GM04504 (cell line): ENCODE measurements around the gene BUB1B.
"Not testable (repeated sequence)": the region's sequence is repeated elsewhere in the genome, so short reads cannot be mapped to it uniquely, and the experiment has no call there.

Experiments used
- DNase-seq: peaks from one replicate; pipeline ENCODE4 v3.0.0-alpha.2; 2012; ENCODE audit warnings: low read depth

Gene BUB1B

DNA sequence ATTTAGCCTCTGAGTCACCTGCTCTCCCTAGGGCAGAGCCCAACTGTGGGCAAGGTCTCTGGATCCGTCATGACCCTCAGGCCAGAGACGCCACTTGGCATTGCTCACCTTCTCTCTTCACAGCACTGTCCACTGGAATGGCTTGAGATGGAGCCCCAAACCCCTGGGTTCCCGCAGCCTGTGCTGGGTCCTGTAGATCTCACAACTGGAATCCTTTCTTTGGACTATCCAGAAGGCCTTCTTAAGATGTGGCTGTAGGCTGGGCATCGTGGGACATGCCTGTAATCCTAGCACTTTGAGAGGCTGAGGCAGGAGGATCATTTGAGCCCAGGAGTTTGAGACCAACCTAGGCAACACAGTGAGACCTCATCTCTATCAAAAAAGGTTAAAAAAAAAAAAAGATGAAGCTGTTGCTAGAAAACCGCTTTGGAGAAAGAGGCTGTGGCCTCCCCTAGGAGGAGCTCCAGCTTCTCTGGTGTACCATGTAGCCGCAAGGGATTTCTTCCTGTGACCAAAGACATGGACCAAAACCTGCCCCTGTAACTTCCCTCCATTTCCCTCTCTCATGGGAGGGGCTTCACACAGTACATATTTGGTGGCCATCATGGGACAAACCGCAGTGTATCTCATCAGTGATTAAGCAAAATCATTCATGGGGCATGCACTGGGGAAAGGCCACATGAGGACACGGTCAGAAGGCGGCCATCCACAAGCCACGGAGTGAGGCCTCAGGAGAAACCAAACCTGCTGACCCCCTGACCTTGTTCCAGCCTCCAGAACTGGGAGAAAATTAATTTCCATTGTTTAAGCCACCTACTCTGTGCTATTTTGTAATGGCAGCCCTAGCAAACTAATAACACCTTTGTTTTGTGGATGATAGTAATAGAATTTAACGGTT lies 23.3 kb upstream of the BUB1B start:
- no peak for DNase-seq

DNA sequence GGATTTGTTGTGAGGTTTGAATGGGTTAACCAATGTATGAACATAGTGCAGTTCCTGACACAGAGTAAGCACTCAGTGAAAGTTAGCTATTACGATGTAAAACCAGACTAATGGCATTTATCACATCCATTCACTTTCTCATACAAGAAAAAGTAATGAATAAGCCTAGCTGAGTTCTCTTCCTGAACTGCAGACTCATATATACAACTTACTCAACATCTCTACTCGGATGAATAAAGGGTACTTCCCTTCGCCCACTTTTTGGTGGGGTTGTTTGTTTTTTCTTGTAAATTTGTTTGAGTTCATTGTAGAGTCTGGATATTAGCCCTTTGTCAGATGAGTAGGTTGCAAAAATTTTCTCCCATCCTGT lies 22.7 kb upstream of the BUB1B start:
- DNase-seq: not testable (repeated sequence)

DNA sequence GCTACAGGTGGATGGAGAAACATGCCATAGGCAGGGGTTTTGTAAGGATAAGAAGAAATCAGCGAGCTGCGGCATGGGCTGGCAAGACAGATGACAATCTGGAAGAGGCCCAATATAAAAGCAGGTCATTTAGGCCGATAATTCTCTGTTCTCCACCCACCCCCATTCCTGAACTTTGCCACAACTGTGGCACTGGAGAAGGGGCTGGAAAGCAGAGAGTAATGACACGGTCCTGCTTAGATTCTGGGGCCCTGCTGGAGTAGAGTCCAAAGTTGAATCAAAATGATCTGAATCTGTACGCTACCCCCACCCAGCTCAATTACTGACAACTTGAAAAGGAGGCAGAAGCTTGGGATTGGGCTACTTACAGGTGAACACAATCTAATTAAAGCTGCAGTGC lies 18.4 kb upstream of the BUB1B start:
- no peak for DNase-seq

DNA sequence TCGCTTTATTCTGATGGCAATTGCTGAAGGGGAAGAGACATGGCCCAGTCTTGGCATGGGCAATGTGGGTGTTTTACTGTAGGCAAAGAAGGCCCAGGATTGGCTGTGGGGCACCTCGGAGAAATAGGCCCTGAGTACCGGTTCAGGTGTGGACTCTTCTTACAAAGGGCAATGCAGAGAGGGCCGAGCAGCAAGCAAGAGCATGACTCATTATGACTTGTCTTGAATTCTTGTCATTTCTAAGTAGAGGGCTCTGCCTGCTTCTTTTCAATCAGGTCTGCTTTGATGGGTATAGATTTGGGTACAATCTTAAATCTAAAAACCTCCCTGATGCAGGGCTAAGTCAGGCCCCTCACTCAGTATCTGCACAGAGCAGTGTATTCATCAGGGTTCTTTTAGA lies 14.8 kb upstream of the BUB1B start:
- DNase-seq: no peak

DNA sequence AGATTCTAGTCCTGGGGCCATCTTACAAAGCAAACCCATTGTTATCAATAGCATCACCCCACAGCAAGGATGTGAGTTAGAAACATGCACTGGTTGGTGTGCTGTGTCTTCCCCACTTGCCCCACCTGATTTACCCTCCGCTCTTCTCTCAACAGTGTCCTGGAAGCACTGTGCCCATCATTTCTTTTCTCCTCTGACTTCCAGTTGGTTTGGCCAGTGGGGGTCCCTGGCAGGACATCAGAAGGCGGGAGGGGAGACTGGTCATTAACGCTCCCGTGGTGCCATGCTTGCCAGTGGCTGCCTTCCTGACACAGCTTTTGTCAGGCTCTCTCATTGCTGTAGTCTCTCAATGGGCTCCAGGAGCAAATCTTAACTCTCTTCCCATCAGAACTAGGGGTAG lies 11.5 kb upstream of the BUB1B start:
- DNase-seq: no peak

DNA sequence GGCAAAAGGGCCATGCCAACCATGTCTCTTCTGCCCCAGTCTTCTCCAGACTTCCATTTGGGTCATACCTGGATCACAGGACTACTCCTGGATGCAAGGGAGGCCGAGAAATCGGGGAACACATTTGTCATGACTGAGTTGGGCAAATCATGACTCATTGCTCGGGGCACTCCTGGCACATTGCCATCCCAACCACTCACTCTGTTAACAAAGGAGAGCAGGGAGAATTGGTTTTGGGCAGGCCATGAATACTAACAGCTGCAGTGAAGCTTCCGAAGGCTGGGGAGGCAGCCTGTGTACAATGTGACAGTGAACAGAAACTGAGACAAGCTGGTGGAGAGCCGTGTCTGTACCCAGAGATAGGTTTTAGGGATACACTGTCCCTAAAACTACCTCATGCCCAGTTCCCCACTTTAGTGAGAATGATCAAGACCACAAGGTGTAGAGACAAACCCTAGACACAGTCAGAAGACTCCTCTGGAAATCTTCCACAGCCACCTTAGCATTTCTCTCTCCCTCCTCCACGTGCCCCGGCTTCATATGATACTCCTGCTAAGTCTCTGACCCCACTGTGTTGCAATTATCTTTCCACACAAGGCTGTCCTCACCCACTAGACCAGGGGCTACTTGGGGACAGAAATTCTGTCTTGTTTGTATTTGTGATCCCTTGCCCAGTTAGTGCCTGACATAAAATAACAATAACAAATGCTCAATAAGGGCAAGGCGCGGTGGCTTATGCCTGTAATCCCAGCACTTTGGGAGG lies 10.5 kb upstream of the BUB1B start:
- DNase-seq: no peak

DNA sequence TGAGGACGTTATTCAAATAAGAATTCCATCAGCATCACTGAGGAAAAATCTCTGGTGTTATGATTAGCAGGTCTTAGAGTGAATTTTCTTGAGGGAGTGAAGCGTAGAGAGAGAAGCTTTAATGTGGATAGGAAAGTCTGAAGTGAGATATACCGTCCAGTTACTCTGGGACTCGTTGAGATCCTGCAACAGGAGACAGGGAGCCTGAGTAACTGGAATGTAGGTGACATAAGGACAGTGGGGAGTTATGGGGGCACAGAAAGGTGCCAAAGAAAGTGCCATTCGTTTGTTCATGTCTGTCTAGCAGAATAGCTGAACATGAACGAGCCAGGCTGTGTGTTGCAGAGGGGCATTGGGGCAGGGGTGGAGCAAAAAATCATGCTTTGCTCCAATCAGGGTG lies 9.4 kb upstream of the BUB1B start:
- DNase-seq: no peak

DNA sequence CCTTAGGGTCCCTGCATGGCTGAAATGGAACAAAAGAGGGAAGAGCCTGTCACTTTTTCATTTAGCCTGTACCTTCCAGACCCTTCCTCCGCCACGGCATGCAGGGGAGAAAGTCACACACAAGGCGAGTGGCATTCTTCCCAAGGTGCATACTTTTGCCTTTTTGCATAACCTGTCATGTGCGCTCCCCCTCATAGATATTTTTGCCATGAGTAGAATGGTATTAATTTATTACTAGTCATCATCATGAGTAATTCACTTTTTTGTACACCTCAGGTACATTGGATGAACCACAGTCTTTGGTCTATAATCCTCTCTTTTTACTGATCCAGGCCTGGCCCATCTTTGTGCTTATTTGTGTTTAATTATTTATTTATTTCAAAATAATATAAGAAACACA lies 8.9 kb upstream of the BUB1B start:
- no peak for DNase-seq

DNA sequence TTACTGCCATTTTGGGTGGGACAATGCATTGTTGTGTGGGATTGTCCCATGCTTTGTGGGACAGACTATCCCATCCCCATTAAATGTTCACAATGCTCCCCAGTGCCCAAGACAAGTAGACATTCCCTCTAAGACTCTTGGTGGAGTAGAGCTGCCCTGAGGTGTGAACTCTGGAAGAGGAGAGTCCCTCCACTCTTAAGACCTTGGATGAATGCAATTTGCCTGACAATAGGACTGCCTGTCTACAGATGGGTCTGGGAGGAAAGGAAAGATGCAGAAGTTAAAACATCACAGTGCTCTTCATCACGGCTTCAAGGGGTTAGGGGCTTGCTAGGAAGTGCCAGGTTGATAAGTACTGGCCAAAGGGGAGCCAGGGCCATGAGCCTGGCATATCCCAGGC lies 6.0 kb upstream of the BUB1B start:
- DNase-seq: not testable (repeated sequence)

DNA sequence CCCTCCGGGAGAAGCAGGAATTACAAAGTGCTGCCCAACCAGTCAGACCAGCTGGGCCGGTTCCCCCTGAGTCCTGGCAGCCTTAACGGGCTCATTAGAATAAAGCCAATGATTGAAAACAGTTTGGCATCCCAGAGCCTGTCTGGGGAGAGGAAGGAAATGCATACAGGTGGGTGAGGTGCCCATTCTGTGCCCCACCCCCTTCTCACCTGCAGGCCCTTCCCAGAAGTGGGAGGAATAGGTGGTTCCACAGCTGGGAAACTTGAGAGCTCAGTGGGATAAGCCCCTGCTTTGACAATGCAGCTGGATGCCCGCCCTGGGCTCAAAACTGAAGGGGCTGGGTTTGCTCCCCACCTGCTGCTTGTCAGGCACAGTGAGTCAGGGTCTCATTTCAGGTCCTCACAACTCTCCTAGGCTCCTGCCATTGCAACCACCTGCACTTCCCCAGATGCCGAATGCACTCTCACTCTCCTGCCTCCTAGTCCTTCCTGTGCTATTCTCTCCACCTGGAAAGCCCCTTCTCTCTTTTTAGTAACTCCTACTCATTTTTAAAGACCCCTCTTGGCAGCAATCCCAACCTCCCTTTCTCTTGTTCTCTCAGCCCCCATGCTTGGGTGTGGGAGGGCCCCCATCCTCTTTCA lies 5.5 kb upstream of the BUB1B start:
- DNase-seq: no peak

DNA sequence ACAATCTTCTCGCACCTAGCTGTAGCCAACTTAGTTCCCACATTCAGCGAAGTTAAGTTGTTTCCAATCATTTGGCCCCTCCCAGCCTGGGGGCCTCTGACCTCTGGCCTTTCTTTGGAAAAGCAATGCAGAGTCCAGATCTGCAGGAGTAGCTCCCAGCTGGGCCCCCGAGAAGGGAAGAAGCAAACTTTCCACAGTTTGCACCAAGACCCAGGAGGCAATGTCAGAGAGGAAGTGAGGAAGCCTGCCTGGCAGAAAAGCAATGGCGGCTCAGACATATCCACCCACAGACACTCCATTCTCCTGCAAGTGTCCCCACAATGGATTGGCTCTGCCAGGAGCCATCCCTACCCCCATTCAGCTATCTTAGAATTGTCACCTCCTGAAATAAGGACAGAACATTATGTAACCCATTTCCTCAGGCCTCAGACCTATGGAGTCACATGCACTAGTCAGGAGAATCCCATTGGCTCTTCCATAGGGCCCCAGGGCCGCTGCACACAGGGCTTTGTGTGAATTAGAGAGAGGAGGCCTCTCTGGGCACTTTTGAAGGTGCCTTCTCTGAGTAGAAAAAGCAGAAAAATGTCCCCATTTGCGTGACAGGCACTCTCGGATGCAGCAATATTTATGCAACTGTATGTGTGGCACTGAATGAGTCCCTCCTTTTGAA lies 3.0 kb upstream of the BUB1B start:
- DNase-seq: no peak

DNA sequence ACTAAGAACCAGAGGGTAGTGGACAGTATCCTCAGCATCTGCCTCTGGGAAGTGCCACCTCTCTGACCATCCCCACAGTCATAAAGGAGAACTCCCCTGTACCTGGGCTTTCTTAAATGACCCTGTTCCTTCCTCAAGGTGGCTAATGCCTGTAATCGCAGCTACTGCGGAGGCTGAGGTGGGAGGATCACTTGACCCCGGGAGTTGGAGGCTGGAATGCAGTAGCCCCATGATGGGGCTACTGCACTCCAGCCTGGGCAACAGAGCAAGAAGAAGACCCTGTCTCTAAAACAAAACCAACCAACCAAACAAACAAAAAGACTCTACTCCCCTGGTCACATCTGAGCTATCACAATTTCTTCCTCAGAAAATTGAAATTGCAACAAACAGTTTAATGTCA lies 848 bp upstream of the BUB1B start:
- DNase-seq: no peak

DNA sequence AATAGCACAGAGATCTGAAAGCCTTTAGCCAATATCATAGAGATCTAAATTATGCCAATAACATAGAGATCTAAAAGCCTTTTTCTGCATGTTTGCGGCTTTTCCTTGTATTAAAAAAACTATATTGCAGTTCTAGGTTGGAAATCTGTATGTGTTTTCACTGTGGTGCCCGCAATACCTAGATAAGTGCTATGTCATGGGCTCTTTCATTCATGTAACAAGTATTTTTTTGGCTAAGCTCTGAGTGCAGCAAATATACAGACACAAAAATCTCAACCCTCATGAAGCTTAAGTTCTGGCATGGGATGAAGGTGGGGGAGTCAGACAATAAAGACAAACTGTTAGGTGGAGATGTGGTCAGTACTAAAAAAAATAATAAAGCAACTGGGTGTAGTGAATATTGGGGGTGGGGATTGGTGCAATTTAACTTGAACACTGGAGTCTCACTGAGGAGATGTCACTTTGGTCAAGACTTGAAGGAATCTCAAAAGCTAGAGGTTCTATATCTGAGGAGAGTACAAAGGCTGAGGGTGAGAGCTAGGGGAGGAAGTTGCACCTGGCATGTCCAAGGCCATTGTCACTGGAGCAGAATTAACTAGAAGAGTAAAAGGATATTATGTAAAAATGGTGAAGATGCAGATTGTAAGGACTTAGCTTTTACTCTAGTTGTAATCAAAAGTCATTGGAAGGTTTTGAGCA lies 973 bp downstream of the BUB1B start:
- no peak for DNase-seq

DNA sequence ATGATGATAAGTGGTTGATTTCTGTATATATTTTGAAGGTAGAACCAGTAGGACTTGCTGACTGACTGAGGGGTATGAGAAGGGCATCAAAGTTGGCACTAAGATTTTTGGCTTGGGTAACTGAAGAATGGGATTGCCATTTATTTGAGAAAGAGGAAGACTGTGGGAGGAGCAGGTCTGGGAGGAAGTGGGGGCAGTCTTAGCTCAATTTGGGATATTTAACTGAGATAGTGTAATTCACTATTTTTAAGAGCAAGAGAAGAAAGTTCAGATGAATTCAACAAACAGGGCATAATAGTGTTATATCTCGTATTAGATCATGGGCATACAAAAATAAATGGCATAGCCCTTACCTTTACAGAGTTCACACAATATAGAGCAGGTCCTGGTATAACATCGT lies 1.7 kb downstream of the BUB1B start:
- no peak for DNase-seq

DNA sequence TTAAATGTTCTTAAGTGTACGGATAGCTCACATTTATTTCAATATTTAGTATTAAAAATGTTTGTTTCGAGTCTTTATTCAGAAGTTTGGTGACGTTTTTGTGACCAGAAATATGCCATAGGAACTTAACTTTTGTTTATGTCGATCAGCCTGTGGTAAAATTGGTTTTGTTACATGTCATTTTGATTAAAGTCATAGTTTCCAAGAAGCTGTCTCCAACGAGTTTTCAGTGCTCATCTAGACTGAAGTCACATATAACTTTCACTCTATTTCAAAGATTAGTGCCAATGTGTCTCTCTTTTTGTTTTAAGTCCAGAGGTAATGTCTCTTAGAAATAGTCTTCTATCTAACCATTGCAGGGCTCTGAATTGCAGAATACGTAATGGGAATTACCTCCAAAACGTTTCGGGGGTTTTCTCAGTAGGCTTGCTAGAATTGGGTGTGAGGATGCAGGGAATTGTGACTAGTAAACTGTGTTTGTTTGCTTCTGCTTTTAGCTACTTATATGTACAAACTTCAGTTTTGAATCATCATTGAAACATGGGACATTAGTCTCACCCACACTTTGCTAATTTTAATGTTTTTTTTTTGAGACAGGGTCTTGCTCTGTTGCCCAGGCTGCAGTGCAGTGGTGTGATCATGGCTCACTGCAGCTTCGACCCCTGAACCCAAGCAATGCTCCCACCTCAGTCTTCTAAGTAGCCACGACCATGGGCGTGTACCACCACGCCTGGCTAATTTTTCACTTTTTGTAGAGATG lies 3.0 kb downstream of the BUB1B start:
- DNase-seq: no peak

DNA sequence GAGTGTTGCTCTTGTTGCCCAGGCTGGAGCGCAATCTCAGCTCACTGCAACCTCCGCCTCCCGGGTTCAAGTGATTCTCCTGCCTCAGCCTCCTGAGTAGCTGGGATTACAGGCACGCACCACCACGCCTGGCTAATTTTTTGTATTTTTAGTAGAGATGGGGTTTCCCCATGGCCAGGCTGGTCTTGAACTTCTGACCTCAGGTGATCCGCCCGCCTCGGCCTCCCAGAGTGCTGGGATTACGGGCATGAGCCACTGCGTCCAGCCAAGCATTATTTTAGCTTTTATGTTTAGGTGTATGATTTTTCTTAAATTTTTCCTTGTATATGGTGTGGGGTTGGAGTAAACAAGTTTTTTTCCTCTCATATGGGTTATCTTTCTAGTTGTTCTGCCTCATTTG lies 6.5 kb downstream of the BUB1B start:
- DNase-seq: not testable (repeated sequence)

DNA sequence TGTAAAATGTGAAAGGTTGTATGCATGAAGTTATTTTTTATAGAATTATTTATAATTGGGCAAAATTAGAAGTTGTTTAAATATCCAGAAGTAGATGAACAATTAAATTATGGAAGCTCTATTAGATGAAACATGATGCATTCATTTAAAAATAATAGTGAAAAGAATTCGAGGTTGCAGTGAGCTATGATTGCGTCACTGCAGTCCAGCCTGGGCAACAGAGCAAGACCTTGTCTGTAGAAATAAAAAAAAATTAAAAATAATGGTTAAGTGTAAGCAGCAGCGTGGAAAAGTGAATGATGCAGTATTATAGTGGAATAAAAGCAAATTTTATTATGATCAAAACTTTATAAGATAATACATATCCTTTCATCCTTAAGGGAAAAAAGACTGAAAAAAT lies 14.3 kb downstream of the BUB1B start:
- DNase-seq: no peak

DNA sequence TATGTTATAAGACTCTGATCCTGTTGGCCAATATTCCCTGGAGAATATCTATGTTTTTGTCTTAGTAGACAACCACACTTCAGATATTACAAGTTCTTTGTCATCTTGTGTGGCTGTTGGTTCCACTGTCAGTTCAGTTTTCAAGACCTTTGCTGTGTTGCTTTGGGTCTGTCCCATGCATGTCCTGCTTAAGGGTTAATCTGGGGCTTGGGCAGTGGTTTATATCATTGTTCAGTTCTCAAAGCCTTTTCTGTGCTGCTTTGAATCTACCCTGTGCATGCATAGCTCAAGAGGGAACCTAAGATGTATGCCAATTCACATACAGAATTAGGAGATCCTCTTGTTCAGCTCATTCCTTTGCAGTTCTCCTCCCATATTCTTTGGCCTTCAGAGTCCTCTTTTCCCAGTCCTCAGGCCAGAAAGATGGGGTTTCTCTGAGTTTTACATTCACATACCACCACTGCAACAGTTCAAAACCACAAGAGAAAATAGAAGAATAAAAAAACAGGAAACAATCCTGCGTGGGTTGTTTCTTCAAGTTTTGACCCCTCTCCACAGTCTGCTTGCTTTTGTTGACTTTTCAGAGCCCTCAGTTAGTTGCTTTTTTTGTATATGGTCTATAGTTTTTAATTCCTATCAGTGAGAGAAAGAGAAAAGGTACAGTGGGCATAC lies 21.6 kb downstream of the BUB1B start:
- DNase-seq: no peak

DNA sequence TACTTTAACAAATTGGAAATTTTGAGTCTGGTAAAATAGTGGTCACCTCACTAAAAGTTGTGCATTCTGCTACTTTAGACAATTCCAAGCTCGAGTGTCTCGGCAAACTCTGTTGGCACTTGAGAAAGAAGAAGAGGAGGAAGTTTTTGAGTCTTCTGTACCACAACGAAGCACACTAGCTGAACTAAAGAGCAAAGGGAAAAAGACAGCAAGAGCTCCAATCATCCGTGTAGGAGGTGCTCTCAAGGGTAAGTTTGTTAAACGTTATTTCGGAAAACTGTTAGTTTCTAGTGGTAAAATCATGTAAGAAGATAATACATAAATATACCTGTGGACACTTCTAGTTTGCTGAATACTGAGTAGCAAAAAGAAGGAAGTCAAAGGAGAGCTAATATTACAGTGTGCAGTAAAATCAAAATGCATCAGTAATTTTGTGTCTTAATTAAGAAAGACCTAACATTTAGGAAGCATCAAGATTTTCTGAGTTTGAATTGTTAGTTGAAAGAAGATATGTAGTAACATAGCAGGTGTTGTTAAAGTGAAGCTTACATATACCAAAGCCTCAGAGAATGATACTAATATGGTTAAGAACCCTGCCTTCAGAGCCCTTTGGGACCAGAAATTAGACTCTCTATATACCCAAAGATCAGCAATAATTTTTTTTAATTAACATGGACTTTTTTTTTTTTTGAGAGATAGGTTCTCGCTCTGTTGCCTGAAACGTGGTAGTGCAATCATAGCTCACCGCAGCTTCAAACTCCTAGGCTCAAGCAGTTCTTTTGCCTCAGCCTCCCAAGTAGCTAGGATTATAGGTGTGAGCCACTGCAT lies 23.0 kb downstream of the BUB1B start:
- no peak for DNase-seq

DNA sequence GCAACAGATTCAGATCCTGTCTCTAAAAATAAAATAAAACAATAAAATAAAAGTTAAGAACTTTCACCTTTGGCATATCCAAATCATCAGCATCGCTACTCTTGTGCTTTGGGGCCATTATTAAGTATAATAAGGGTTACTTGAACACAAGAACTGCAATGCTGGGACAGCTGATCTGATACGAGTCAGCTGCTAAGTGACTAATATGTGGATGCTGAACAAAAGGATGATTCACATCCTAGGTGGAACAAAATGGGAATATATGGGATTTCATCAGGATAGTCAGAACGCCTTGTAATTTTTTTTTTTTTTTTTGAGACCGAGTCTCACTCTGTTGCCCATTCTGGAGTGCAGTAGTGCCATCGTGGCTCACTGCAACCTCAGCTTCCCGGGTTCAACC lies 29.7 kb downstream of the BUB1B start:
- DNase-seq: peak; percentile 24
